Mammary microvascular endothelial cell (primary cell): ENCODE data around the gene LAMC2. TPM values are rescaled to one million over a fixed set of nuclear protein-coding genes. Genes with fewer than 3 reads are reported as not detected.

ENCODE experiments used
- total RNA-seq: library from RNA; depleted of rRNA; stranded (reverse); fragments of >200 nt; gene quantifications from 2 replicates; pipeline ENCODE4 v1.2.3, GENCODE V29; 2015

LAMC2 gene
- total RNA-seq: 20.5 and 20.6 TPM in 2 replicates

GRCh38 chr1:183185941-183186490, at the start of gene LAMC2:
Gene LAMC2 (plus strand): TSS chr1:183186264. CDS start chr1:183186353, 89 bp downstream.

Other genes with a start within 250 kb of the LAMC2 start
- not detected in 2 replicates for gene SHCBP1L, start 233.1 kb upstream of the LAMC2 start, total RNA-seq
- 298 and 383 TPM in 2 replicates for gene LAMC1, start 162.8 kb upstream of the LAMC2 start, total RNA-seq
- gene NMNAT2, start 232.1 kb downstream of the LAMC2 start, total RNA-seq: 1.3 and 4.1 TPM in 2 replicates